ENCODE results near the gene FBLN5.
"Not testable (repeated sequence)": the region's sequence is repeated elsewhere in the genome, so short reads cannot be mapped to it uniquely, and the experiment has no call there.

The FBLN5 gene

GRCh38 chr14:91899213-91899612 lies 48.3 kb downstream of the FBLN5 start:
- Histone ChIP-seq H3K27me3 (ENCODE audit: insufficient read depth, low read length) (no peaks in the 10 kb centered on the region), H3K4me2 (ENCODE audit: low read length) (no peak overlapping the region), H3K79me2 (ENCODE audit: insufficient read depth, low read length) (no peaks in the 10 kb centered on the region), H3K9ac (ENCODE audit: low read length) (no peak overlapping the region), H3K27ac (ENCODE audit: low read depth, low read length, poor library complexity, severe bottlenecking) (no peak overlapping the region), H3F3A (ENCODE audit: insufficient read depth, low read length) (no peaks in the 10 kb centered on the region), H3K36me3 (ENCODE audit: insufficient read depth, low read length) (no peaks in the 10 kb centered on the region), H2AFZ (ENCODE audit: low read length) (no peak overlapping the region), H3K4me1 (ENCODE audit: insufficient read depth, low read length, severe bottlenecking) (no peaks in the 10 kb centered on the region), H4K20me1 (ENCODE audit: insufficient read depth, low read length) (no peaks in the 10 kb centered on the region), H3K4me3 (ENCODE audit: low read depth, low read length, poor library complexity, severe bottlenecking) (no peak overlapping the region), H3K9me3 (ENCODE audit: low read length) (no peaks in the 10 kb centered on the region), H3K9me2 (ENCODE audit: low read depth, low read length) (no peaks in the 10 kb centered on the region)
- no peak for TF ChIP-seq EZH2 (IDR thresholded peaks at IDR 0.05; ENCODE audit: borderline replicate concordance, low read length)
- TF ChIP-seq, protein P1, sequence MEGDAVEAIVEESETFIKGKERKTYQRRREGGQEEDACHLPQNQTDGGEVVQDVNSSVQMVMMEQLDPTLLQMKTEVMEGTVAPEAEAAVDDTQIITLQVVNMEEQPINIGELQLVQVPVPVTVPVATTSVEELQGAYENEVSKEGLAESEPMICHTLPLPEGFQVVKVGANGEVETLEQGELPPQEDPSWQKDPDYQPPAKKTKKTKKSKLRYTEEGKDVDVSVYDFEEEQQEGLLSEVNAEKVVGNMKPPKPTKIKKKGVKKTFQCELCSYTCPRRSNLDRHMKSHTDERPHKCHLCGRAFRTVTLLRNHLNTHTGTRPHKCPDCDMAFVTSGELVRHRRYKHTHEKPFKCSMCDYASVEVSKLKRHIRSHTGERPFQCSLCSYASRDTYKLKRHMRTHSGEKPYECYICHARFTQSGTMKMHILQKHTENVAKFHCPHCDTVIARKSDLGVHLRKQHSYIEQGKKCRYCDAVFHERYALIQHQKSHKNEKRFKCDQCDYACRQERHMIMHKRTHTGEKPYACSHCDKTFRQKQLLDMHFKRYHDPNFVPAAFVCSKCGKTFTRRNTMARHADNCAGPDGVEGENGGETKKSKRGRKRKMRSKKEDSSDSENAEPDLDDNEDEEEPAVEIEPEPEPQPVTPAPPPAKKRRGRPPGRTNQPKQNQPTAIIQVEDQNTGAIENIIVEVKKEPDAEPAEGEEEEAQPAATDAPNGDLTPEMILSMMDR (IDR thresholded peaks at IDR 0.05; ENCODE audit: low read length): peak; percentile 38; the same call in 1 of the 2 replicates

DNA sequence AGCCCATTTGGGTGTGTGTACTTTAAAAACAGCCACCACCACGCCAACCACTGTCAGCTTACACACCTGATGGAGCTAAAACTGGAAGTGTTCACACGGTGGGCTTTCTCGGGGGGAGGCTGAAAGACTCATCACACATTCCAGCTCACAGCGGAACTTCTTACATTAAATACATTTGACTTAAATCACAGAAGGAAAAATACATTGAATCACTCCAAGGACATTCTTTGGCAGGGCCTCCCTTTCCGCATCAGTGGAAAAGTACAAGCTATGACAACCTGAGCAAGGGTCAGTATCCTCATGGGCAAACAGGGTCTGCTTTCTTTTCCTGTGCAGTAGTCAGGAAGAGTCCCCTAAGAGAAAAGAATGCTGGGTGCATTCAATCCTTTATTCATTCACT lies 49.1 kb downstream of the FBLN5 start:
- Histone ChIP-seq H3K4me2 (ENCODE audit: low read length) (no peak overlapping the region), H3K4me3 (ENCODE audit: low read depth, low read length, poor library complexity, severe bottlenecking) (no peak overlapping the region), H2AFZ (ENCODE audit: low read length) (no peak overlapping the region), H3K79me2 (ENCODE audit: insufficient read depth, low read length) (no peaks in the 10 kb centered on the region), H3K36me3 (ENCODE audit: insufficient read depth, low read length) (no peaks in the 10 kb centered on the region), H4K20me1 (ENCODE audit: insufficient read depth, low read length) (no peaks in the 10 kb centered on the region), H3F3A (ENCODE audit: insufficient read depth, low read length) (no peaks in the 10 kb centered on the region), H3K9ac (ENCODE audit: low read length) (no peak overlapping the region), H3K27me3 (ENCODE audit: insufficient read depth, low read length) (no peaks in the 10 kb centered on the region), H3K4me1 (ENCODE audit: insufficient read depth, low read length, severe bottlenecking) (peaks cover 2% of the 10 kb centered on the region), H3K9me3 (ENCODE audit: low read length) (no peaks in the 10 kb centered on the region), H3K9me2 (ENCODE audit: low read depth, low read length) (no peaks in the 10 kb centered on the region), H3K27ac (ENCODE audit: low read depth, low read length, poor library complexity, severe bottlenecking) (no peak overlapping the region)
- TF ChIP-seq EZH2 (IDR thresholded peaks at IDR 0.05; ENCODE audit: borderline replicate concordance, low read length): no peak
- TF ChIP-seq, protein P1 (IDR thresholded peaks at IDR 0.05; ENCODE audit: low read length): no peak

DNA sequence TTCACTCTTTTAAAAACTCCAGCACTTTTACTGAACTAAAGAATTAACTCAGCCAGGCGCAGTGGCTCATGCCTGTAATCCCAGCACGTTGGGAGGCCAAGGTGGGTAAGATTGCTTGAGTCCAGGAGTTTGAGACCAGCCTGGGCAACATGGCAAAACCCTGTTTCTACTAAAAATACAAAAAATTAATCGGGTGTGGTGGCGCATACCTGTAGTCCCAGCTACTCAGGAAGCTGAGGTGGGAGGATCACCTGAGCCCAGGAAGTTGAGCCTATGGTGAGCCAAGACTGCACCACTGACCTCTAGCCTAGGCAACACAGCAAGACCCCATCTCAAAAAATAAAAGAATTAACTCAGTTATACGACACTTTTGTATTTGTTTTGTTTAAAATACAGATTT lies 49.8 kb downstream of the FBLN5 start:
- not testable (repeated sequence) for H3K36me3 ChIP-seq (ENCODE audit: insufficient read depth, low read length); H3K9me2 ChIP-seq (ENCODE audit: low read depth, low read length); H3K9ac ChIP-seq (ENCODE audit: low read length); H3K4me1 ChIP-seq (ENCODE audit: insufficient read depth, low read length, severe bottlenecking); H4K20me1 ChIP-seq (ENCODE audit: insufficient read depth, low read length); H3K27me3 ChIP-seq (ENCODE audit: insufficient read depth, low read length); H3K9me3 ChIP-seq (ENCODE audit: low read length); H3K4me3 ChIP-seq (ENCODE audit: low read depth, low read length, poor library complexity, severe bottlenecking); H3K4me2 ChIP-seq (ENCODE audit: low read length); H2AFZ ChIP-seq (ENCODE audit: low read length); H3K27ac ChIP-seq (ENCODE audit: low read depth, low read length, poor library complexity, severe bottlenecking); H3K79me2 ChIP-seq (ENCODE audit: insufficient read depth, low read length); H3F3A ChIP-seq (ENCODE audit: insufficient read depth, low read length)

- no peaks in the 10 kb centered on the region for H3F3A ChIP-seq (ENCODE audit: insufficient read depth, low read length)
- no peaks in the 10 kb centered on the region for H3K36me3 ChIP-seq (ENCODE audit: insufficient read depth, low read length)
- no peak overlapping the region for H3K4me2 ChIP-seq (ENCODE audit: low read length)
- no peaks in the 10 kb centered on the region for H3K9me2 ChIP-seq (ENCODE audit: low read depth, low read length)
- no peak overlapping the region for H3K9ac ChIP-seq (ENCODE audit: low read length)
- TF ChIP-seq, protein P1 (IDR thresholded peaks at IDR 0.05; ENCODE audit: low read length): no peak
- no peak for TF ChIP-seq EZH2 (IDR thresholded peaks at IDR 0.05; ENCODE audit: borderline replicate concordance, low read length)
- H3K27me3 ChIP-seq (ENCODE audit: insufficient read depth, low read length): no peaks in the 10 kb centered on the region
- no peaks in the 10 kb centered on the region for H3K79me2 ChIP-seq (ENCODE audit: insufficient read depth, low read length)
- H3K4me1 ChIP-seq (ENCODE audit: insufficient read depth, low read length, severe bottlenecking): peaks cover 10% of the 10 kb centered on the region
- H4K20me1 ChIP-seq (ENCODE audit: insufficient read depth, low read length): no peaks in the 10 kb centered on the region
- H3K27ac ChIP-seq (ENCODE audit: low read depth, low read length, poor library complexity, severe bottlenecking): no peak overlapping the region
- no peaks in the 10 kb centered on the region for H3K9me3 ChIP-seq (ENCODE audit: low read length)
- no peak overlapping the region for H3K4me3 ChIP-seq (ENCODE audit: low read depth, low read length, poor library complexity, severe bottlenecking)
- no peak overlapping the region for H2AFZ ChIP-seq (ENCODE audit: low read length)
Measured at GRCh38 chr14:91897106-91897701, 50.3 kb downstream of the FBLN5 start.

All from OCI-LY1 (cell line).